Measurements from ENCODE around the gene RIIAD1.

RIIAD1 gene

GRCh38 chr1:151777317-151777716 lies 56.0 kb downstream of the RIIAD1 start:
- Histone ChIP-seq H3K79me2 (ENCODE audit: control insufficient read depth, low read length) (no peaks in the 10 kb centered on the region), H3K27ac (ENCODE audit: low read depth, low read length) (no peak overlapping the region), H3F3A (ENCODE audit: control insufficient read depth, insufficient read depth) (no peaks in the 10 kb centered on the region), H3K4me2 (ENCODE audit: low read length) (no peak overlapping the region), H3K9me3 (ENCODE audit: control insufficient read depth, insufficient read depth, low read length) (no peaks in the 10 kb centered on the region), H3K36me3 (ENCODE audit: control insufficient read depth, low read length) (peaks cover 5% of the 10 kb centered on the region; the same call in 1 of the 2 replicates), H3K4me1 (ENCODE audit: control insufficient read depth, low read length) (no peaks in the 10 kb centered on the region), H3K4me3 (ENCODE audit: low read length) (no peak overlapping the region), H3K9me2 (replicated peaks; ENCODE audit: control insufficient read depth, low read length) (no peaks in the 10 kb centered on the region), H4K20me1 (ENCODE audit: control insufficient read depth, insufficient read depth, low read depth, low read length) (no peaks in the 10 kb centered on the region), H3K27me3 (ENCODE audit: control insufficient read depth, low read length) (no peaks in the 10 kb centered on the region)
- TF ChIP-seq EZH2phosphoT487 (IDR thresholded peaks at IDR 0.05; ENCODE audit: borderline replicate concordance, low read length) (no peak), CTCF (IDR thresholded peaks at IDR 0.05; ENCODE audit: low read depth, low read length, poor library complexity, severe bottlenecking) (no peak)

Measured in DOHH2 (cell line).